Liver (tissue), 9 donors: ENCODE measurements around the gene GAS7. TPM values are rescaled to one million over a fixed set of nuclear protein-coding genes. Genes with fewer than 3 reads are reported as not detected.

Source experiments
- DNase-seq: peaks from one replicate; pipeline ENCODE4 v3.0.0-alpha.2; 2017; ENCODE audit warnings: low spot score
- H3K27ac ChIP-seq, 2 donors: one replicate each; pipeline ENCODE4 v1.7.0; 2013; ENCODE audit warnings: inconsistent platforms in 2 of 2, low read length in 2 of 2, control low read depth in 1 of 2, low read depth in 1 of 2, mild to moderate bottlenecking in 1 of 2
- H3K27me3 ChIP-seq, 4 donors: one replicate each; pipeline versions ENCODE4 v1.6.1 to v1.7.0; 2013; ENCODE audit warnings: low read length in 3 of 4, inconsistent platforms in 1 of 4, mild to moderate bottlenecking in 1 of 4, moderate library complexity in 1 of 4; ENCODE audit not compliant: control insufficient read depth in 4 of 4, insufficient read depth in 4 of 4
- H3K36me3 ChIP-seq, 4 donors: one replicate each; pipeline versions ENCODE4 v1.6.1 to v1.7.0; 2013; ENCODE audit warnings: low read length in 3 of 4, mild to moderate bottlenecking in 3 of 4, low read depth in 1 of 4, moderate library complexity in 1 of 4; ENCODE audit not compliant: control insufficient read depth in 4 of 4, insufficient read depth in 3 of 4
- H3K4me1 ChIP-seq, 4 donors: one replicate each; pipeline versions ENCODE4 v1.6.1 to v1.7.0; 2013; ENCODE audit warnings: low read length in 3 of 4, mild to moderate bottlenecking in 3 of 4, moderate library complexity in 1 of 4; ENCODE audit not compliant: control insufficient read depth in 4 of 4, insufficient read depth in 4 of 4
- H3K4me3 ChIP-seq, 3 donors: one replicate each; pipeline versions ENCODE4 v1.6.1 to v1.7.0; 2013; ENCODE audit warnings: low read length in 3 of 3, control low read depth in 1 of 3, low read depth in 1 of 3, mild to moderate bottlenecking in 1 of 3
- H3K9ac ChIP-seq, 2 donors: one replicate each; pipeline ENCODE4 v1.7.0; 2013; ENCODE audit warnings: low read length in 2 of 2, mild to moderate bottlenecking in 2 of 2, moderate library complexity in 2 of 2, control low read depth in 1 of 2, low read depth in 1 of 2
- H3K9me3 ChIP-seq, 4 donors: one replicate each; pipeline versions ENCODE4 v1.6.1 to v1.7.0; 2013; ENCODE audit warnings: low read length in 3 of 4; ENCODE audit not compliant: control insufficient read depth in 4 of 4
- EGR1 ChIP-seq, 2 donors: IDR thresholded peaks; 2 replicates each; pipeline ENCODE4 v1.6.1; 2016 to 2018; ENCODE audit warnings: antibody characterized with exemption in 2 of 2, low read depth in 2 of 2
- FOXA1 ChIP-seq: IDR thresholded peaks from 2 replicates; pipeline ENCODE4 v1.6.1; 2016; ENCODE audit warnings: antibody characterized with exemption
- FOXA2 ChIP-seq: IDR thresholded peaks from 2 replicates; pipeline ENCODE4 v1.6.1; 2016; ENCODE audit warnings: antibody characterized with exemption
- GABPA ChIP-seq, 2 donors: IDR thresholded peaks in 1 of 2; conservative IDR thresholded peaks in 1 of 2; 2 replicates each; pipeline ENCODE4 v1.6.1; 2016; ENCODE audit warnings: antibody characterized with exemption in 2 of 2, mild to moderate bottlenecking in 1 of 2, moderate library complexity in 1 of 2
- HNF4A ChIP-seq, 2 donors: conservative IDR thresholded peaks; 2 replicates each; pipeline ENCODE4 v1.6.1; 2016; ENCODE audit warnings: antibody characterized with exemption in 2 of 2, mild to moderate bottlenecking in 2 of 2
- HNF4G ChIP-seq: IDR thresholded peaks from 2 replicates; pipeline ENCODE4 v1.6.1; 2016; ENCODE audit warnings: antibody characterized with exemption
- JUND ChIP-seq, 2 donors: IDR thresholded peaks; 2 replicates each; pipeline ENCODE4 v1.6.1; 2016; ENCODE audit warnings: antibody characterized with exemption in 2 of 2
- NR2F2 ChIP-seq: IDR thresholded peaks from 2 replicates; pipeline ENCODE4 v1.6.1; 2016; ENCODE audit warnings: antibody characterized with exemption
- RAD21 ChIP-seq, 2 donors: IDR thresholded peaks; 2 replicates each; pipeline ENCODE4 v1.6.1; 2016; ENCODE audit warnings: antibody characterized with exemption in 2 of 2, mild to moderate bottlenecking in 2 of 2
- RXRA ChIP-seq, 2 donors: IDR thresholded peaks; 2 replicates each; pipeline ENCODE4 v1.6.1; 2017 to 2018; ENCODE audit warnings: antibody characterized with exemption in 2 of 2, mild to moderate bottlenecking in 1 of 2
- SP1 ChIP-seq: IDR thresholded peaks from 2 replicates; pipeline ENCODE4 v1.6.1; 2018; ENCODE audit warnings: antibody characterized with exemption, mild to moderate bottlenecking
- TAF1 ChIP-seq: conservative IDR thresholded peaks from 2 replicates; pipeline ENCODE4 v1.6.1; 2016; ENCODE audit warnings: antibody characterized with exemption, mild to moderate bottlenecking
- YY1 ChIP-seq: IDR thresholded peaks from 2 replicates; pipeline ENCODE4 v1.6.1; 2016; ENCODE audit warnings: antibody characterized with exemption, mild to moderate bottlenecking
- WGBS: extraction: QIAGEN DNeasy Blood & Tissue Kit; methylation state at CpG from one replicate; pipeline ENCODE4 v1.1.7; 2013; 5-methylcytosine and 5-hydroxymethylcytosine counted together
- polyA plus RNA-seq, 2 donors: library from polyadenylated mRNA; stranded (reverse) in 1 of 2; unstranded in 1 of 2; fragments of 200-250 nt in 1 of 2; fragments of >200 nt in 1 of 2; fragmentation: Nextera tagmentation in 1 of 2; extraction: Ambion mirVana in 1 of 2; gene quantifications; one replicate each; pipeline versions ENCODE4 v1.2.1 to v1.2.3, GENCODE V29; 2013 to 2015
- total RNA-seq, 2 donors: library from RNA; depleted of rRNA; stranded (reverse); fragments of >200 nt; gene quantifications; one replicate each; pipeline ENCODE4 v1.2.3, GENCODE V29; 2014
- TF ChIP-seq, protein P1 (sequence below): IDR thresholded peaks from 2 replicates; pipeline ENCODE4 v1.6.1; 2016; ENCODE audit warnings: antibody characterized with exemption
- TF ChIP-seq, protein P2 (sequence below): fragments of 150-350 bp; IDR thresholded peaks from 2 replicates; pipeline ENCODE4 v1.5.1; 2017; ENCODE audit warnings: improper control_type of control experiment, low read depth, low read length; ENCODE audit not compliant: missing input control
- TF ChIP-seq, protein P3 (sequence below): IDR thresholded peaks from 2 replicates; pipeline ENCODE4 v1.6.1; 2016; ENCODE audit warnings: antibody characterized with exemption
- TF ChIP-seq, protein P4 (sequence below): IDR thresholded peaks from 2 replicates; pipeline ENCODE4 v1.6.1; 2016; ENCODE audit warnings: antibody characterized with exemption, mild to moderate bottlenecking
- TF ChIP-seq, protein P5 (sequence below): IDR thresholded peaks from 2 replicates; pipeline ENCODE4 v1.6.1; 2016; ENCODE audit warnings: antibody characterized with exemption
- donor health status: healthy.
- donor health status: healthy.
- donor health status: healthy.
- donor health status: healthy.
- donor health status: healthy.

Gene GAS7
- total and polyA plus RNA-seq, 4 donors = 0.79 to 6.1 (median 2.5) TPM

DNA sequence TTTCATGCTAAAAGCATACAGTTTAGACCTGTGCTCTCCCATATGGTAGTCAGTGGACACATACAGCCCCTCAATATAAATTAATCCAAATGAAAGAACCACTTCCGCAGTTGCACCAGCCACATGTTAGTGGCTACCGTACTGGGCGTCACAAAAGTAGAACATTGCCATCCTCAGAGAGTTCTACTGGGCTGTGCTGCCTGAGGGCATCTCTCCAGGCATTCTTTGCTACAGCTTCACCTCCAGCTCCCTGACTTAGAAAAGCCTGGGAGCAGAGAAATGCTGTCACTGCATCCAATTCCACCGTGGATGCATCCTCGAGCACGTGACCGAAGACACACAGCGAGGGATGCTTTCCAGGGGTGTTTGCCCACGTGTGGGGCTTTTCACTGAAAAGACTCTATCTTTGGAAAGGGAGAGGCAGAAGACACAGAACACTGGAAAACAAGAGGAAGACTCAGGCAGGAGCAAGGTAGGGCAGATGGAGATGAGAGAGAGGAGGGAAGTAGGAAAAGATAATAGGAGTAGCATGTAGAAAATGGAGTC, 86.4 kb downstream of the GAS7 start:
- Histone ChIP-seq H3K36me3 (no peaks in the 10 kb centered on the region), H3K27me3 (no peaks in the 10 kb centered on the region), H3K9ac (no peak overlapping the region), H3K9me3 (no peaks in the 10 kb centered on the region), H3K27ac (no peak overlapping the region), H3K4me1 (peaks cover 0 to 2% (median 0%) of the 10 kb centered on the region in 4 donors), H3K4me3 (no peak overlapping the region)
- 86% methylated on average over 9 of the region's 9 CpGs for WGBS
- DNase-seq = no peak
- TF ChIP-seq HNF4A (conservative IDR thresholded peaks at IDR 0.05) (no peak), JUND (IDR thresholded peaks at IDR 0.05) (no peak), FOXA1 (no peak), HNF4G (no peak), YY1 (no peak), RAD21 (IDR thresholded peaks at IDR 0.05) (no peak), GABPA (IDR thresholded peaks at IDR 0.05 in 1 of 2, conservative IDR thresholded peaks at IDR 0.05 in 1 of 2) (no peak), TAF1 (no peak), RXRA (IDR thresholded peaks at IDR 0.05) (no peak), FOXA2 (no peak), SP1 (no peak), NR2F2 (no peak), EGR1 (IDR thresholded peaks at IDR 0.05; ENCODE audit: low read depth in 2 of 2) (no peak)
- TF ChIP-seq, protein P1, sequence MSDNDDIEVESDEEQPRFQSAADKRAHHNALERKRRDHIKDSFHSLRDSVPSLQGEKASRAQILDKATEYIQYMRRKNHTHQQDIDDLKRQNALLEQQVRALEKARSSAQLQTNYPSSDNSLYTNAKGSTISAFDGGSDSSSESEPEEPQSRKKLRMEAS = no peak
- TF ChIP-seq, protein P2, sequence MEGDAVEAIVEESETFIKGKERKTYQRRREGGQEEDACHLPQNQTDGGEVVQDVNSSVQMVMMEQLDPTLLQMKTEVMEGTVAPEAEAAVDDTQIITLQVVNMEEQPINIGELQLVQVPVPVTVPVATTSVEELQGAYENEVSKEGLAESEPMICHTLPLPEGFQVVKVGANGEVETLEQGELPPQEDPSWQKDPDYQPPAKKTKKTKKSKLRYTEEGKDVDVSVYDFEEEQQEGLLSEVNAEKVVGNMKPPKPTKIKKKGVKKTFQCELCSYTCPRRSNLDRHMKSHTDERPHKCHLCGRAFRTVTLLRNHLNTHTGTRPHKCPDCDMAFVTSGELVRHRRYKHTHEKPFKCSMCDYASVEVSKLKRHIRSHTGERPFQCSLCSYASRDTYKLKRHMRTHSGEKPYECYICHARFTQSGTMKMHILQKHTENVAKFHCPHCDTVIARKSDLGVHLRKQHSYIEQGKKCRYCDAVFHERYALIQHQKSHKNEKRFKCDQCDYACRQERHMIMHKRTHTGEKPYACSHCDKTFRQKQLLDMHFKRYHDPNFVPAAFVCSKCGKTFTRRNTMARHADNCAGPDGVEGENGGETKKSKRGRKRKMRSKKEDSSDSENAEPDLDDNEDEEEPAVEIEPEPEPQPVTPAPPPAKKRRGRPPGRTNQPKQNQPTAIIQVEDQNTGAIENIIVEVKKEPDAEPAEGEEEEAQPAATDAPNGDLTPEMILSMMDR = no peak
- TF ChIP-seq, protein P3, sequence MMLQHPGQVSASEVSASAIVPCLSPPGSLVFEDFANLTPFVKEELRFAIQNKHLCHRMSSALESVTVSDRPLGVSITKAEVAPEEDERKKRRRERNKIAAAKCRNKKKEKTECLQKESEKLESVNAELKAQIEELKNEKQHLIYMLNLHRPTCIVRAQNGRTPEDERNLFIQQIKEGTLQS = no peak
- TF ChIP-seq, protein P4, sequence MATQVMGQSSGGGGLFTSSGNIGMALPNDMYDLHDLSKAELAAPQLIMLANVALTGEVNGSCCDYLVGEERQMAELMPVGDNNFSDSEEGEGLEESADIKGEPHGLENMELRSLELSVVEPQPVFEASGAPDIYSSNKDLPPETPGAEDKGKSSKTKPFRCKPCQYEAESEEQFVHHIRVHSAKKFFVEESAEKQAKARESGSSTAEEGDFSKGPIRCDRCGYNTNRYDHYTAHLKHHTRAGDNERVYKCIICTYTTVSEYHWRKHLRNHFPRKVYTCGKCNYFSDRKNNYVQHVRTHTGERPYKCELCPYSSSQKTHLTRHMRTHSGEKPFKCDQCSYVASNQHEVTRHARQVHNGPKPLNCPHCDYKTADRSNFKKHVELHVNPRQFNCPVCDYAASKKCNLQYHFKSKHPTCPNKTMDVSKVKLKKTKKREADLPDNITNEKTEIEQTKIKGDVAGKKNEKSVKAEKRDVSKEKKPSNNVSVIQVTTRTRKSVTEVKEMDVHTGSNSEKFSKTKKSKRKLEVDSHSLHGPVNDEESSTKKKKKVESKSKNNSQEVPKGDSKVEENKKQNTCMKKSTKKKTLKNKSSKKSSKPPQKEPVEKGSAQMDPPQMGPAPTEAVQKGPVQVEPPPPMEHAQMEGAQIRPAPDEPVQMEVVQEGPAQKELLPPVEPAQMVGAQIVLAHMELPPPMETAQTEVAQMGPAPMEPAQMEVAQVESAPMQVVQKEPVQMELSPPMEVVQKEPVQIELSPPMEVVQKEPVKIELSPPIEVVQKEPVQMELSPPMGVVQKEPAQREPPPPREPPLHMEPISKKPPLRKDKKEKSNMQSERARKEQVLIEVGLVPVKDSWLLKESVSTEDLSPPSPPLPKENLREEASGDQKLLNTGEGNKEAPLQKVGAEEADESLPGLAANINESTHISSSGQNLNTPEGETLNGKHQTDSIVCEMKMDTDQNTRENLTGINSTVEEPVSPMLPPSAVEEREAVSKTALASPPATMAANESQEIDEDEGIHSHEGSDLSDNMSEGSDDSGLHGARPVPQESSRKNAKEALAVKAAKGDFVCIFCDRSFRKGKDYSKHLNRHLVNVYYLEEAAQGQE = no peak
- TF ChIP-seq, protein P5, sequence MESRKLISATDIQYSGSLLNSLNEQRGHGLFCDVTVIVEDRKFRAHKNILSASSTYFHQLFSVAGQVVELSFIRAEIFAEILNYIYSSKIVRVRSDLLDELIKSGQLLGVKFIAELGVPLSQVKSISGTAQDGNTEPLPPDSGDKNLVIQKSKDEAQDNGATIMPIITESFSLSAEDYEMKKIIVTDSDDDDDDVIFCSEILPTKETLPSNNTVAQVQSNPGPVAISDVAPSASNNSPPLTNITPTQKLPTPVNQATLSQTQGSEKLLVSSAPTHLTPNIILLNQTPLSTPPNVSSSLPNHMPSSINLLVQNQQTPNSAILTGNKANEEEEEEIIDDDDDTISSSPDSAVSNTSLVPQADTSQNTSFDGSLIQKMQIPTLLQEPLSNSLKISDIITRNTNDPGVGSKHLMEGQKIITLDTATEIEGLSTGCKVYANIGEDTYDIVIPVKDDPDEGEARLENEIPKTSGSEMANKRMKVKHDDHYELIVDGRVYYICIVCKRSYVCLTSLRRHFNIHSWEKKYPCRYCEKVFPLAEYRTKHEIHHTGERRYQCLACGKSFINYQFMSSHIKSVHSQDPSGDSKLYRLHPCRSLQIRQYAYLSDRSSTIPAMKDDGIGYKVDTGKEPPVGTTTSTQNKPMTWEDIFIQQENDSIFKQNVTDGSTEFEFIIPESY = no peak
